GM18951 (cell line): Measurements from ENCODE around the gene MPL.

Experiments used
- POLR2A ChIP-seq: IDR thresholded peaks from 4 replicates; pipeline ENCODE4 v1.6.1; 2011; ENCODE audit warnings: mild to moderate bottlenecking; ENCODE audit not compliant: insufficient read length, insufficient read depth; ENCODE audit errors: extremely low read depth
- in situ Hi-C: fragments of 300-500 bp; cut with MboI; formaldehyde crosslinking; loops from one replicate; pipeline ENCODE4 v1.12.0; 2022; ENCODE audit warnings: low sequenced_read_pairs, mixed read lengths, inconsistent platforms; ENCODE audit not compliant: unreplicated experiment

Gene MPL

GRCh38 chr1:43373066-43373940 is 35.7 kb downstream of the MPL start:
- in situ Hi-C loops = no loop called here
- no peak for TF ChIP-seq POLR2A

- no peak for TF ChIP-seq POLR2A
- in situ Hi-C loops = no loop called here
These were observed 39.2 kb downstream of the MPL start for GRCh38 chr1:43376723-43377235.

GRCh38 chr1:43377831-43378230 is 40.2 kb downstream of the MPL start:
- in situ Hi-C loops = no loop called here
- TF ChIP-seq POLR2A = no peak

GRCh38 chr1:43379476-43379875 is 41.9 kb downstream of the MPL start:
- in situ Hi-C loops = no loop called here
- TF ChIP-seq POLR2A = no peak

GRCh38 chr1:43381612-43382011 is 44.0 kb downstream of the MPL start:
- in situ Hi-C loops = no loop called here
- TF ChIP-seq POLR2A = no peak

- in situ Hi-C loops = no loop called here
- no peak for TF ChIP-seq POLR2A
These were observed 44.6 kb downstream of the MPL start for GRCh38 chr1:43382027-43382779.

GRCh38 chr1:43383449-43383848 is 45.8 kb downstream of the MPL start:
- in situ Hi-C loops = no loop called here
- TF ChIP-seq POLR2A = no peak

- no peak for TF ChIP-seq POLR2A
These were observed 49.1 kb downstream of the MPL start for GRCh38 chr1:43386676-43387075.

GRCh38 chr1:43387976-43388599 is 50.5 kb downstream of the MPL start:
- TF ChIP-seq POLR2A = no peak

More at GRCh38 chr1:43386676-43387075, 49.1 kb downstream of the MPL start:
- in situ Hi-C loops = no loop called here

GRCh38 chr1:43388613-43389012 is 51.0 kb downstream of the MPL start:
- no peak for TF ChIP-seq POLR2A
- in situ Hi-C loops = no loop called here

More at GRCh38 chr1:43387976-43388599, 50.5 kb downstream of the MPL start:
- in situ Hi-C loops = no loop called here

- peak; percentile 89 for TF ChIP-seq POLR2A
- in situ Hi-C loops = no loop called here
These were observed 52.0 kb downstream of the MPL start, which contains the start of the genes MED8 and SZT2 for GRCh38 chr1:43389326-43390313. TSS of gene MED8 (minus strand) at chr1:43389800. CDS start at chr1:43389764, 36 bp downstream. TSS of gene SZT2 (plus strand) at chr1:43389899. CDS start at chr1:43389969, 70 bp downstream.

- no peak for TF ChIP-seq POLR2A
- in situ Hi-C loops = no loop called here
These were observed 55.1 kb downstream of the MPL start for GRCh38 chr1:43392702-43393101.

- no peak for TF ChIP-seq POLR2A
These were observed 57.9 kb downstream of the MPL start for GRCh38 chr1:43395523-43395922.

More at GRCh38 chr1:43395523-43395922, 57.9 kb downstream of the MPL start:
- in situ Hi-C loops = no loop called here
